Adrenal gland (tissue), 5 donors: ENCODE measurements around the gene RGMB.

Experiments
- CTCF ChIP-seq, 6 experiments: fragments of 450-650 bp in 4 of 6; fragments of 200-600 bp in 2 of 6; sonication (generic) in 1 of 6; IDR thresholded peaks; 1 replicate in 5 of 6; 2 replicates in 1 of 6; pipeline versions ENCODE4 v1.5.1 to v1.8.0; 2016 to 2021; ENCODE audit warnings: antibody characterized with exemption in 6 of 6, mild to moderate bottlenecking in 2 of 6, moderate library complexity in 1 of 6
- POLR2A ChIP-seq, 2 donors: fragments of 450-650 bp; IDR thresholded peaks; one replicate each; pipeline ENCODE4 v1.6.1; 2017; ENCODE audit warnings: antibody characterized with exemption in 2 of 2, mild to moderate bottlenecking in 2 of 2, moderate library complexity in 1 of 2
- donor health status: DM: no; HTN: no; CAD: no.

DNA sequence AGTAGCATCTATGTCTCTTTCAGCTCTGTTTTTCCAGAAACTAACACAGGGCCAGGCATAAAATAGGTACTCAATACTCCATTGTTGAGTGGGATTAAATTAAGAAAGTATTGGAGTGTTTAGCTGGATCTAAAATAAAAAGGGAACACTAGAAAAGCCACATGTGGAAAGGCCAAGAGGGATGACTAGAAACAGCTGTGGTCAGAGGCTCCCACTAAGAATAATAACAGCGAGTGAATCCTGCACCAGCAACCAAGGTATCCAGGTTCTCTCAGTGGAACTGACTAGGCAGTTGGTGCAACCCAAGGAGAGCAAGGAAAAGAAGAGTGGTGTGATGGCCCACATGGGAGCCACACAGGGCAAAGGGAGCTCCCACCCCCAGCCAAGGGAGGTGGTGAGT, 31.5 kb upstream of the RGMB start:
- TF ChIP-seq CTCF (IDR thresholded peaks at IDR 0.05), result no peak
- no peak for TF ChIP-seq POLR2A (IDR thresholded peaks at IDR 0.05)
